ENCODE data around the gene TCF23.

GRCh38 chr2:27184115-27184514, 35.3 kb downstream of the TCF23 start:
- TF ChIP-seq CTCF (IDR thresholded peaks at IDR 0.05) (no peak), POLR2A (IDR thresholded peaks at IDR 0.05) (no peak)
